GM12872 (cell line): ENCODE results near the gene DNTT.

Source experiments
- CTCF ChIP-seq: IDR thresholded peaks from 3 replicates; pipeline ENCODE4 v1.5.1; 2011; ENCODE audit warnings: low read depth, mild to moderate bottlenecking, low read length, moderate library complexity; ENCODE audit not compliant: insufficient read depth

Gene DNTT

GRCh38 chr10:96304230-96304629 is at the start of gene DNTT:
Gene DNTT, plus strand, starts transcription at chr10:96304434. Its CDS starts 64 bp downstream, at chr10:96304498.
- TF ChIP-seq CTCF, result no peak

GRCh38 chr10:96254976-96255375 is 49.3 kb upstream of the DNTT start:
- no peak for TF ChIP-seq CTCF

DNA sequence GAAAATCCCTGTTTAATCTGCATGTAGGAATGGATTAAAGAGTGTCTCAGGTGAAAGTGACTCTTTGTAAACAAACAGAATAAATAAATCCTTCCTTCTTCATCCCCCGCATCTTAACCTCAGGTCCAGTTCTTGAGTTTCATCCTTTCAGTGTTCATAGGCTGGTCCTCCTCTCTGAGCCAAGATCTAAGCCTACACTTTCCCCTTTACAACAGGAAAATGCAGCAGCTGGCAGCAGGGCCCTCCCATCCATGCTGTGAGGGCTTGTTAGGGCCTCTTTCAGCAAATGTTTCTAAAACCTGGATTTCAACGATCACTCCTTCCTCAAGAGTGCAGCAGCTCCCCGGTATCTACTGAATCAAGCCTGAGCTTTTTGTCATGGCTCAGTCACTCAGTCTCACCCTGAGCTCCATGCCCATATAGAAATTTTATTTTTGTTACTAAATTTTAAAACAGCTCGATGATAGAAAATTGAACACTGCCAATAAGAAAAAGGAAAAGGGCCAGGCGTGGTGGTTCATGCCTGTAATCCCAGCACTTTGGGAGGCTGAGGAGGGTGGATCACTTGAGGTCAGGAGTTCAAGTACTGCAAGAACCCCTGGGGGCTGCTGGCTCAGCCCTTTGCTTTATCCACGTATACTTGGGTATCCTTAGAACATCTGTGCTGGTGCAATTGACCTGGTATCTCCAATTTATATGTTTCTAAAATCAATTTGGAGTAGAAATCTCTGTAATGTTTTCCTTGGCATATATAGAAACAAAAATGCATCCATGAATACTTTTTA is 48.5 kb upstream of the DNTT start:
- no peak for TF ChIP-seq CTCF

DNA sequence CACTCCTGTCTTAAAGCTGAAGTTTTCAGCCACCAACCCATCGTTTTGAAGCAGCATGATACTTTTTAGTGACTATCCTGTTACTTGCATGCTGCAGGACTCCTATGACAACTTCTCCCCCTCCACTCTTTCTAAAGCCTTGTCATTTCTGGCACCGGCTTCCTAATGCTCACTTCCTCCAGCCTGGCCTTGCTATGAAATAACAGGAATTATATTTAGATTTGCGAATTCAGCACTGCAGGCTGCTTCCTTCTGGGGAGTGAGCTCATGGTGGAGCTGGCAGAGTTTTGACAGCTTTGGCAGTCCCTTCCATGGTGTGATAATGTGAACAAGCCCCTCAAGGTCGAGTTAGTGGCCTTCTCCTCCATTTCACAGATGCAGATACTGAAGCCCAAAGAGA is 46.3 kb upstream of the DNTT start:
- TF ChIP-seq CTCF, result no peak

GRCh38 chr10:96259150-96259549 is 45.1 kb upstream of the DNTT start:
- TF ChIP-seq CTCF, result no peak

GRCh38 chr10:96260014-96260413 is 44.2 kb upstream of the DNTT start:
- no peak for TF ChIP-seq CTCF

DNA sequence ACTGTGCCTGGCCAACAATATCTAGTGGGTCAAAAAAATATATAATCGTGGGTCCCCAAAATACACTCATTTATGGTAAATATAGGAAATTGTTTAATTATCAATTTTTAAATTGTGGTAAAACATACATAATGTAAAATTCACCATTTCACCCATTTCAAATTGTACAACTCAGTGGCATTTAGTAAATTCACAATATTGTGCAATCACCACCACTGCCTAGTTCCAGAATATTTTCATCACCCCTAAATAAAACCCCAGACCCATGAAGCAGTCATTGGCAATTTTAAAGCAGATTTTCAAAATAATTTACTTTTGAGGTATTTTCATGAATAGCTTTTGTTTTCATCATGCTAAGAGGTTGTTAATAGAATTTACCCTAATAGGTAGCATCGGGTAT is 43.1 kb upstream of the DNTT start:
- TF ChIP-seq CTCF, result no peak
